Uterus (tissue), 2 donors: ENCODE data around the gene CLMN.

Experiments
- CTCF ChIP-seq, 4 experiments: fragments of 200-600 bp in 2 of 4; fragments of 450-650 bp in 2 of 4; sonication (generic) in 2 of 4; IDR thresholded peaks; one replicate each; pipeline ENCODE4 v1.5.1; 2016 to 2019; ENCODE audit warnings: antibody characterized with exemption in 4 of 4, mild to moderate bottlenecking in 2 of 4, moderate library complexity in 1 of 4
- POLR2A ChIP-seq, 2 donors: fragments of 450-650 bp; IDR thresholded peaks; one replicate each; pipeline ENCODE4 v1.6.1; 2016; ENCODE audit warnings: antibody characterized with exemption in 2 of 2, mild to moderate bottlenecking in 1 of 2, moderate library complexity in 1 of 2

DNA sequence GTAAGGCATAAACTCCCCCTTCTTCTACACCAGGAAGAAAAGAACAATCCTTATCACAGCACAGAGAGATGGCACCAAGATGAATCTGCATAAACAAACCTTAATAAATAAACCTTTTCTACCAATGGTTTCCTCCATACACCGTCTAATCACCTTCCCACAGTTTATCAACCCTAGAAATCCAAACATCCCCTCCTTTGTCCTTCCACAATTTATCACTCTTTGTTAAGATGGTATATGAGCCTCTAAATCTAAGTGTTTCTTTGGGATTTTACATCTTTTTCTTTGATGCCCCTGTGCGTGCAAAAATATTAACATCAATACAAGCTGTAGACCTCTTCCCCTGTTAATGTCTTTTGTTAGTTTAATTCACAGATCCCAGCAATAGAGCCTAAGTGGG lies 174.9 kb downstream of the CLMN start:
- no peak for TF ChIP-seq CTCF (IDR thresholded peaks at IDR 0.05)
- TF ChIP-seq POLR2A (IDR thresholded peaks at IDR 0.05) = no peak
